ENCODE results near the gene DXO.

DNA sequence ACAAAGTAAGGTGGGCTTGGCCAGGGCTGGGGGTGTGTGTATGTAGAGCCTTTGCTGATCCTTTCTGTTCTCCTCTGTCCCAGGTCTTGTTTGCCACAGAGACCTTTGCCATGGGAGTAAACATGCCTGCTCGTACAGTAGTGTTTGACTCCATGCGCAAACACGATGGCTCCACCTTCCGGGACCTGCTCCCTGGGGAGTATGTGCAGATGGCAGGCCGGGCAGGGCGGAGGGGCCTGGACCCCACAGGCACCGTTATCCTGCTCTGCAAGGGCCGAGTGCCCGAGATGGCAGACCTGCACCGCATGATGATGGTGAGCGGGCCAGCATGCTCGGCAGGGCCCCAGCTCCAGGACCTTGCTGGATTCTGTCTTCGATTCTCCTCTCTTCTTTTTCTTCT lies 6.2 kb downstream of the DXO start:
- TF ChIP-seq, protein P1, sequence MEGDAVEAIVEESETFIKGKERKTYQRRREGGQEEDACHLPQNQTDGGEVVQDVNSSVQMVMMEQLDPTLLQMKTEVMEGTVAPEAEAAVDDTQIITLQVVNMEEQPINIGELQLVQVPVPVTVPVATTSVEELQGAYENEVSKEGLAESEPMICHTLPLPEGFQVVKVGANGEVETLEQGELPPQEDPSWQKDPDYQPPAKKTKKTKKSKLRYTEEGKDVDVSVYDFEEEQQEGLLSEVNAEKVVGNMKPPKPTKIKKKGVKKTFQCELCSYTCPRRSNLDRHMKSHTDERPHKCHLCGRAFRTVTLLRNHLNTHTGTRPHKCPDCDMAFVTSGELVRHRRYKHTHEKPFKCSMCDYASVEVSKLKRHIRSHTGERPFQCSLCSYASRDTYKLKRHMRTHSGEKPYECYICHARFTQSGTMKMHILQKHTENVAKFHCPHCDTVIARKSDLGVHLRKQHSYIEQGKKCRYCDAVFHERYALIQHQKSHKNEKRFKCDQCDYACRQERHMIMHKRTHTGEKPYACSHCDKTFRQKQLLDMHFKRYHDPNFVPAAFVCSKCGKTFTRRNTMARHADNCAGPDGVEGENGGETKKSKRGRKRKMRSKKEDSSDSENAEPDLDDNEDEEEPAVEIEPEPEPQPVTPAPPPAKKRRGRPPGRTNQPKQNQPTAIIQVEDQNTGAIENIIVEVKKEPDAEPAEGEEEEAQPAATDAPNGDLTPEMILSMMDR (optimal IDR thresholded peaks at IDR 0.05 in 1 of 3, IDR thresholded peaks at IDR 0.05 in 1 of 3, conservative IDR thresholded peaks at IDR 0.05 in 1 of 3; ENCODE audit: extremely low read depth in 1 of 3, insufficient read depth in 2 of 3, low read length in 3 of 3): no peak
- no peak for TF ChIP-seq EZH2 (IDR thresholded peaks at IDR 0.05; ENCODE audit: low read length)

Data from keratinocyte (primary cell).